Coronary artery (tissue), 2 donors: Measurements from ENCODE around the gene IFNGR2.

ENCODE experiments used
- DNase-seq: peaks from one replicate; pipeline ENCODE4 v3.0.0-alpha.2; 2017; ENCODE audit warnings: low spot score
- H3K27ac ChIP-seq, 2 donors: fragments of 200-600 bp; sonication (generic); one replicate each; pipeline ENCODE4 v1.5.1; 2016 to 2019
- H3K4me3 ChIP-seq: fragments of 200-600 bp; sonication (generic); 2 replicates; pipeline ENCODE4 v1.5.1; 2016; ENCODE audit warnings: mild to moderate bottlenecking, moderate library complexity
- CTCF ChIP-seq: fragments of 200-600 bp; sonication (generic); IDR thresholded peaks from one replicate; pipeline ENCODE4 v1.5.1; 2019; ENCODE audit warnings: antibody characterized with exemption

IFNGR2 gene

GRCh38 chr21:33478182-33478581 is 75.0 kb downstream of the IFNGR2 start:
- no peak for TF ChIP-seq CTCF
- Histone ChIP-seq H3K4me3 (peak overlapping the region; percentile 97), H3K27ac (peak overlapping the region in 1 of 2 donors; percentile 98)
- DNase-seq, result no peak

GRCh38 chr21:33478935-33479678 is 75.9 kb downstream of the IFNGR2 start:
- peak overlapping the region; percentile 97 for H3K4me3 ChIP-seq
- peak overlapping the region; percentile 94 to 98 for H3K27ac ChIP-seq
- DNase-seq, result peak; percentile 75
- peak; percentile 14 for TF ChIP-seq CTCF

- TF ChIP-seq CTCF, result no peak
- Histone ChIP-seq H3K4me3 (peak within 1 kb of the TSS; percentile 97), H3K27ac (peak within 1 kb of the TSS; percentile 94 to 98)
- peak; percentile 98 for DNase-seq
These were observed 76.7 kb downstream of the IFNGR2 start, which contains the start of gene TMEM50B for GRCh38 chr21:33479679-33480480. TSS of gene TMEM50B (minus strand) at chr21:33479974. CDS start at chr21:33468885, 11,089 bp downstream.

- DNase-seq, result no peak
- no peak for TF ChIP-seq CTCF
- peak overlapping the region; percentile 94 to 98 for H3K27ac ChIP-seq
- H3K4me3 ChIP-seq, result peak overlapping the region; percentile 97
These were observed 77.4 kb downstream of the IFNGR2 start for GRCh38 chr21:33480481-33481103.

GRCh38 chr21:33481314-33481943 is 78.2 kb downstream of the IFNGR2 start:
- TF ChIP-seq CTCF, result no peak
- no peak overlapping the region for H3K4me3 ChIP-seq
- no peak for DNase-seq
- H3K27ac ChIP-seq, result no peak overlapping the region
